Ascending aorta (tissue), 2 donors: ENCODE measurements around the gene CRHBP. TPM values are rescaled to one million over a fixed set of nuclear protein-coding genes. Genes with fewer than 3 reads are reported as not detected.
"Not testable (repeated sequence)": the region's sequence is repeated elsewhere in the genome, so short reads cannot be mapped to it uniquely, and the experiment has no call there.

Experiments
- DNase-seq, 2 donors: peaks; one replicate each; pipeline ENCODE4 v3.0.0-alpha.2; 2019; ENCODE audit warnings: low spot score in 2 of 2
- H3K27ac ChIP-seq, 2 donors: fragments of 200-600 bp; sonication (generic); one replicate each; pipeline ENCODE4 v1.5.1; 2016 to 2017; ENCODE audit warnings: mild to moderate bottlenecking in 1 of 2
- H3K27me3 ChIP-seq: fragments of 200-600 bp; sonication (generic); one replicate; pipeline ENCODE4 v1.5.1; 2017
- H3K36me3 ChIP-seq, 2 donors: fragments of 200-600 bp; sonication (generic); one replicate each; pipeline ENCODE4 v1.5.1; 2016
- H3K4me1 ChIP-seq, 2 donors: fragments of 200-600 bp; sonication (generic); one replicate each; pipeline ENCODE4 v1.5.1; 2016 to 2017; ENCODE audit warnings: mild to moderate bottlenecking in 1 of 2
- H3K4me3 ChIP-seq, 2 donors: fragments of 200-600 bp; sonication (generic); one replicate each; pipeline ENCODE4 v1.5.1; 2016 to 2017; ENCODE audit warnings: mild to moderate bottlenecking in 1 of 2
- H3K9me3 ChIP-seq, 2 donors: fragments of 200-600 bp; sonication (generic); one replicate each; pipeline ENCODE4 v1.5.1; 2016
- intact Hi-C: fragments of 100-400 bp; cut with DNase I; formaldehyde crosslinking; loops from one replicate; pipeline ENCODE4 v1.15.1; 2023
- total RNA-seq: library from RNA; depleted of rRNA; stranded (reverse); fragments of >200 nt; gene quantifications from one replicate; pipeline ENCODE4 v1.1.0, GENCODE V29; 2016
- TF ChIP-seq, protein P1 (sequence below), 3 experiments: fragments of 200-600 bp in 2 of 3; fragments of 450-650 bp in 1 of 3; sonication (generic) in 2 of 3; IDR thresholded peaks; one replicate each; pipeline ENCODE4 v1.5.1; 2016 to 2019; ENCODE audit warnings: antibody characterized with exemption in 3 of 3, mild to moderate bottlenecking in 1 of 3, moderate library complexity in 1 of 3

The CRHBP gene
- total RNA-seq, 1 donor from 2014 or later, result 0.32 TPM

- H3K27ac ChIP-seq, result no peak overlapping the region
- no peaks in the 10 kb centered on the region for H3K4me1 ChIP-seq
- no peak overlapping the region for H3K4me3 ChIP-seq
- TF ChIP-seq, protein P1, sequence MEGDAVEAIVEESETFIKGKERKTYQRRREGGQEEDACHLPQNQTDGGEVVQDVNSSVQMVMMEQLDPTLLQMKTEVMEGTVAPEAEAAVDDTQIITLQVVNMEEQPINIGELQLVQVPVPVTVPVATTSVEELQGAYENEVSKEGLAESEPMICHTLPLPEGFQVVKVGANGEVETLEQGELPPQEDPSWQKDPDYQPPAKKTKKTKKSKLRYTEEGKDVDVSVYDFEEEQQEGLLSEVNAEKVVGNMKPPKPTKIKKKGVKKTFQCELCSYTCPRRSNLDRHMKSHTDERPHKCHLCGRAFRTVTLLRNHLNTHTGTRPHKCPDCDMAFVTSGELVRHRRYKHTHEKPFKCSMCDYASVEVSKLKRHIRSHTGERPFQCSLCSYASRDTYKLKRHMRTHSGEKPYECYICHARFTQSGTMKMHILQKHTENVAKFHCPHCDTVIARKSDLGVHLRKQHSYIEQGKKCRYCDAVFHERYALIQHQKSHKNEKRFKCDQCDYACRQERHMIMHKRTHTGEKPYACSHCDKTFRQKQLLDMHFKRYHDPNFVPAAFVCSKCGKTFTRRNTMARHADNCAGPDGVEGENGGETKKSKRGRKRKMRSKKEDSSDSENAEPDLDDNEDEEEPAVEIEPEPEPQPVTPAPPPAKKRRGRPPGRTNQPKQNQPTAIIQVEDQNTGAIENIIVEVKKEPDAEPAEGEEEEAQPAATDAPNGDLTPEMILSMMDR (IDR thresholded peaks at IDR 0.05), result no peak
- no peak for DNase-seq
- H3K36me3 ChIP-seq, result no peaks in the 10 kb centered on the region
- intact Hi-C loops, result no loop called here
- no peaks in the 10 kb centered on the region for H3K27me3 ChIP-seq
- no peaks in the 10 kb centered on the region for H3K9me3 ChIP-seq
These were observed 41.5 kb downstream of the CRHBP start for GRCh38 chr5:76994337-76994736.

GRCh38 chr5:76998251-76998650, 45.4 kb downstream of the CRHBP start:
- intact Hi-C loops, H3K27me3 ChIP-seq, H3K27ac ChIP-seq: not testable (repeated sequence)

DNA sequence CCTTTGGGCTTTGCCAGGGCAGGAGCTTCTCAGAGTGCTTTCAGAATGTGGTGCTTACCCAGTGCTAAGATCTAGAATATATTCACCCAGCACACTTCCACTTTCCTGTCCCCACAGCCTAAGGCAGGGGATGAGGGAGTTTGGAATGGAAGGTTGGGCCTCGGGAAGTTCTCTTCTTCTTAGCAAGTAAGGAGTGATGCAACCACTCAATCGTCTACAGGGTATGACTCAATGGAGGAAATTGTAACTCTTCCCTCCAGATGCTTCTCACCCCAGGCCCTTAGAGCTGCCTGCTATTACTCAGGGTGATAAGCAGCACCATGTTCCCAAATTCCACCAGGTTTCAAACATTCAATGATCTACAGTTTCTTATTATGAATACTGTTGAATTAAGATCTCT, 46.6 kb downstream of the CRHBP start:
- TF ChIP-seq, protein P1 (IDR thresholded peaks at IDR 0.05), result no peak
- H3K27ac ChIP-seq, result no peak overlapping the region
- no peak for DNase-seq
- no peaks in the 10 kb centered on the region for H3K36me3 ChIP-seq
- H3K4me3 ChIP-seq, result no peak overlapping the region
- intact Hi-C loops, result no loop called here
- no peaks in the 10 kb centered on the region for H3K9me3 ChIP-seq
- no peaks in the 10 kb centered on the region for H3K4me1 ChIP-seq
- H3K27me3 ChIP-seq, result no peaks in the 10 kb centered on the region

More at GRCh38 chr5:76998251-76998650, 45.4 kb downstream of the CRHBP start:
- not testable (repeated sequence) for H3K4me1 ChIP-seq, DNase-seq, H3K9me3 ChIP-seq, H3K36me3 ChIP-seq, H3K4me3 ChIP-seq

DNA sequence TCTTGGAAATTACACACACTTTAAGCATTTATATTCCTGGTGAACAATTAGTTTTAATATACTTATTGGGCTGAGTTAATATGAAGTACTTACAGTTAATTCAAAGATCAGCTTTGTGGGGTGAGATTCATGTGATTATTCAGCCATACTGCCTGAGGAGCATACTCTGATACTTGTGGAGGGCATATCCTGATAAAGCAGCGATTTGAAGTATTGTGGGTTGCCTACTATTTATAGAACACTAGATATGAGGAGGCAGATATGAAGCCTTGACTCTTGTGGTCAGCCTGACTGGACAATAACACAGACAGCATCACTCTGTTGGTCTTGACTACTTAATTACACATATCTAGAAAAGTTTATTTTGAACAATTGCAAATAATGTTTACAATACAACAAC, 50.4 kb downstream of the CRHBP start:
- Histone ChIP-seq H3K4me3 (no peak overlapping the region), H3K4me1 (no peaks in the 10 kb centered on the region), H3K36me3 (no peaks in the 10 kb centered on the region), H3K27ac (no peak overlapping the region), H3K27me3 (no peaks in the 10 kb centered on the region), H3K9me3 (no peaks in the 10 kb centered on the region)
- intact Hi-C loops, result no loop called here
- TF ChIP-seq, protein P1 (IDR thresholded peaks at IDR 0.05), result no peak
- DNase-seq, result no peak

DNA sequence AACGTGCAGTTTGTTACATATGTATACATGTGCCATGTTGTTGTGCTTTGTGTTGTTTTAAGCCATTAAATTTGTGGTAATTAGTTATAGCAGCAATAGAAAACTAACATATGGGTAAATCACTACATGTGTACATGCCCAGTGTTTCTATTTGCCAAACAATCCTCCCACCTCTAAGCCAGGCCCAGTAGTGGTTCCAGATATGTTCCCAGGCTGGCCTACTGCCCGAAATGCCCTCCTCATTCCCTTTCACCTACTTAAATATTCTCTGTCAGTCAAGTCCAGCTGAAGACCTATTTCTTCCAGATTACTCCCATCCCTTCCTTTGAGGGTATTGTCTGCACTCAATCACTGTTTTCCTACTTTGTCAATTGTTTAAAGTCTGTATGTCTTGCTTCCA, 53.3 kb downstream of the CRHBP start:
- Histone ChIP-seq H3K4me3 (no peak overlapping the region), H3K9me3 (no peaks in the 10 kb centered on the region), H3K27ac (no peak overlapping the region), H3K4me1 (no peaks in the 10 kb centered on the region), H3K36me3 (no peaks in the 10 kb centered on the region), H3K27me3 (no peaks in the 10 kb centered on the region)
- TF ChIP-seq, protein P1 (IDR thresholded peaks at IDR 0.05), result no peak
- intact Hi-C loops, result no loop called here
- DNase-seq, result no peak

DNA sequence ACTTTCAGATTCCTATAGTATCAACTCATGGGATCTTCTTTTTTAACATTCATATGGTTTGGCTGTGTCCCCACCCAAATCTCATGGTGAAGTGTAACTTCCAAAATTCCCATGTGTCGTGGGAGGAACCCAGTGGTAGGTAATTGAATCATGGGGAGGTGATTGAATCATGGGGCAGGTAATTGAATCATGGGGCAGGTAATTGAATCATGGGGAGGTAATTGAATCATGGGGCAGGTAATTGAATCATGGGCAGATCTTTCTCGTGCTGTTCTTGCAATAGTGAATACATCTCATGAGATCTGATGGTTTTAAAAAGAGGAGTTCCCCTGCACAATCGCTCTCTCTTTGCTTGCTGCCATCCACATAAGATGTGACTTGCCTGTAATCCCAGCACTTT, 55.6 kb downstream of the CRHBP start:
- TF ChIP-seq, protein P1 (IDR thresholded peaks at IDR 0.05), result no peak
- intact Hi-C loops, result no loop called here

More for the DNA sequence above, 55.6 kb downstream of the CRHBP start:
- Histone ChIP-seq H3K27ac (no peak overlapping the region), H3K36me3 (no peaks in the 10 kb centered on the region), H3K9me3 (no peaks in the 10 kb centered on the region), H3K4me1 (no peaks in the 10 kb centered on the region), H3K27me3 (no peaks in the 10 kb centered on the region), H3K4me3 (no peak overlapping the region)
- no peak for DNase-seq
